ENCODE data around the gene ANKS1A. TPM values are rescaled to one million over a fixed set of nuclear protein-coding genes. Genes with fewer than 3 reads are reported as not detected.

ANKS1A gene
- total RNA-seq, 1 experiment from 2014 or later, result 26.5 TPM

GRCh38 chr6:34908194-34908593 lies 19.1 kb downstream of the ANKS1A start:
- no peak overlapping the region for H3K9ac ChIP-seq (ENCODE audit: extremely low read depth, insufficient read length, low read length)
- no peak overlapping the region for H3T11ph ChIP-seq (ENCODE audit: low read length)
- no peak overlapping the region for H4K8ac ChIP-seq (replicated peaks; ENCODE audit: insufficient read length, low read depth, low read length)
- no peak overlapping the region for H2BK12ac ChIP-seq (ENCODE audit: insufficient read length, low read depth, low read length)
- H3K27me3 Mint-ChIP-seq (ENCODE audit: low read depth), result no peaks in the 10 kb centered on the region
- no peak overlapping the region for H3K18ac ChIP-seq (ENCODE audit: insufficient read length, low read depth, low read length)
- no peak overlapping the region for H2AFZ ChIP-seq (ENCODE audit: low read length)
- H3K9me3 Mint-ChIP-seq, result no peaks in the 10 kb centered on the region
- no peak overlapping the region for H2BK20ac ChIP-seq (ENCODE audit: low read depth, low read length, poor library complexity, severe bottlenecking)
- no peak overlapping the region for H3K4me2 ChIP-seq (ENCODE audit: insufficient read depth, insufficient read length, low read length)
- H3K56ac ChIP-seq (ENCODE audit: insufficient read length, low read depth, low read length), result no peak overlapping the region
- H4K20me1 ChIP-seq (ENCODE audit: control insufficient read depth, insufficient read depth, insufficient read length), result no peaks in the 10 kb centered on the region
- H2BK5ac ChIP-seq (ENCODE audit: insufficient read length, low read length), result no peak overlapping the region
- no CpG with 5 or more reads among the region's 3 CpGs for WGBS (ENCODE audit: extremely low coverage, insufficient read length, low lambda C conversion rate)
- H4K91ac ChIP-seq (ENCODE audit: insufficient read length, low read depth, low read length), result no peak overlapping the region
- no peak overlapping the region for H2AK5ac ChIP-seq (ENCODE audit: insufficient read length, low read length)
- H3K14ac ChIP-seq (ENCODE audit: insufficient read depth, low read length), result no peak overlapping the region
- peaks cover 0 to 3% (median 0%) of the 10 kb centered on the region in 3 experiments; a peak in 1 of 7 replicates for H3K36me3 Mint-ChIP-seq (ENCODE audit: insufficient read depth in 1 of 3, low read depth in 3 of 3)
- no peak overlapping the region for H2BK120ac ChIP-seq (ENCODE audit: low read depth, low read length, poor library complexity, severe bottlenecking)
- H3K4me1 ChIP-seq (ENCODE audit: insufficient read depth, low read length), result no peaks in the 10 kb centered on the region
- no peak overlapping the region for H3K4ac ChIP-seq (ENCODE audit: low read depth, low read length)
- H3K79me1 ChIP-seq (ENCODE audit: insufficient read depth, low read depth, low read length, poor library complexity, severe bottlenecking), result peaks cover 3% of the 10 kb centered on the region
- no peak overlapping the region for H3K4me3 Mint-ChIP-seq
- H3K9me3 ChIP-seq (ENCODE audit: control insufficient read depth, low read depth, low read length), result no peaks in the 10 kb centered on the region
- no peak overlapping the region for H3K23ac ChIP-seq (ENCODE audit: insufficient read length, low read depth, low read length)
- H2BK15ac ChIP-seq (ENCODE audit: low read depth, low read length), result no peak overlapping the region
- peaks cover 18 to 20% of the 10 kb centered on the region in 2 experiments for H3K4me1 Mint-ChIP-seq
- no peaks in the 10 kb centered on the region for H3K27me3 ChIP-seq (ENCODE audit: insufficient read depth, low read length)
- peak overlapping the region in 1 of 3 experiments; percentile 57; a peak in 1 of 7 replicates for H3K27ac Mint-ChIP-seq
- H3K27ac ChIP-seq (ENCODE audit: insufficient read length, low read depth, low read length), result no peak overlapping the region
- no peak overlapping the region for H4K5ac ChIP-seq (ENCODE audit: insufficient read length, low read depth, low read length)
- DNase-seq, result peak; percentile 34
- H3K79me2 ChIP-seq (ENCODE audit: insufficient read depth, low read length), result no peaks in the 10 kb centered on the region; the same call in 1 of the 2 replicates
- TF ChIP-seq CTCF (conservative IDR thresholded peaks at IDR 0.05), result peak; percentile 19; the same call in 1 of the 3 replicates
- H3K23me2 ChIP-seq (ENCODE audit: insufficient read length, low read depth, low read length, poor library complexity, severe bottlenecking), result no peaks in the 10 kb centered on the region

Measured in H9 (cell line).